UCSD-AML1 (cell line): Measurements from ENCODE around the gene C22orf15.

Experiments used
- DNase-seq: peaks from one replicate; lab custom pipeline; 2025; ENCODE audit not compliant: unreplicated experiment; lab: John Stamatoyannopoulos, UW

Gene C22orf15

GRCh38 chr22:23786752-23787599 is 24.2 kb downstream of the C22orf15 start, which contains the start of gene SMARCB1:
Gene SMARCB1, plus strand, starts transcription at chr22:23786966. Its CDS starts 204 bp downstream, at chr22:23787170.
- DNase-seq, result peak; percentile 90

- DNase-seq, result no peak
Observed at GRCh38 chr22:23787600-23787896, 24.8 kb downstream of the C22orf15 start.

GRCh38 chr22:23787910-23788309 is 25.1 kb downstream of the C22orf15 start:
- DNase-seq, result no peak

DNA sequence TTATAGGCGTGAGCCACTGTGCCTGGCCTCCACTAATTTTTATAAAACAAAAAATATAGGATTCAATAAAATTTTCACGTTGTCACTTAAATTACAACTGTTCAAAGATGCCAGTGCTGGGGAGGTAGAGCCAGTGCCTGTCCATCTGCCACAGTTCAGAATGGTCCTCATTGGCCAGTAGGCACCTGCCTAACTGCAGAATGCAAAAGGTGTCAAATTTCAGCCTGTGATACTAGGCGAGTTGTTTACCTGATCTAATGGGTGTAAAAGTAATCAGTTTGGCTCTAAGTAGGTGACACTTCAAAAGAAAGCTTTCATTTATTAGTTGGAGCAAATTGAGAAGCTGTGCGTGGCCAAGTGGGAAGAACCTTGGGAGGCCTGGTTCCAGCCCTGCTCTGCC is 26.3 kb downstream of the C22orf15 start:
- no peak for DNase-seq

DNA sequence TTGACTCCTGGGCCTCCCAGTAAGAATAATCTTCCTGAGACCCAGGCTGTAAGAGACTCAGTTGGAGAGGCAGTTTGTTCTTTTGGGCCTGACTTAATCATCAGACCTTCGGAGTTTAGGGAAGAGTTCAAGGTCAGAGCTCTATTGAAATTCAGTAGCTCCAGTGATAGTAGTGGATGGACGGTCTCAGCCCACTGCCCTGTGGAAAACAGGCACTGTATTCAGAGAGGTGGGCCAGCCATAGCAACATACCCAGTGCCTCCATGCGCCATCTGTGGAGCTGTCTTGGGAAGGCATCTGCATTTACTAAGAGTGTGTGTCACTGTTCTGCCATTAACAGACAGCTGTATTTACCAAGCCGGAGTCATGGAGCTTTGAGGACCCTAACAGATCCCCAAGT is 26.8 kb downstream of the C22orf15 start:
- no peak for DNase-seq

- DNase-seq, result no peak
Observed at GRCh38 chr22:23790819-23791737, 28.3 kb downstream of the C22orf15 start.

GRCh38 chr22:23791738-23792645 is 29.2 kb downstream of the C22orf15 start:
- DNase-seq, result no peak

- no peak for DNase-seq
Observed at GRCh38 chr22:23793326-23793725, 30.5 kb downstream of the C22orf15 start.

DNA sequence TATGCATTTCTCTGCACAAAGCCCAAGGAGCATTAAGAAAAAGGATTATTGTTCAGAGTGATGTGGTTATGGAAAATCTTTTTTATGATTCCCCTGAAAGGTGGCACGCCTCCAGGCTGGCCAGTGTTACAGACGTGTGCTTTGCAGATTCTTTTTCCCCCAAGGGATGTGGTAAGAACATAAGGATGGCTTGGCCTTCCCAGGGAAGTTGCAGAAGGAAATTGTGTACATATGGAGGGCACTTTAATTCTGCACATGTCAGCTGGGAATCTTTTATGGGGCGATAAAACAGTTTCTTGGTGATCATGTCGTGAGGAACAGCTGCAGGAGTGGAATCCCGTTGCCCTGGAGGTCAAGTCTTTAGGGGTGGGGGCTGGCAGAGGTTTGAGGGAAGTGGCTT is 33.7 kb downstream of the C22orf15 start:
- no peak for DNase-seq

- DNase-seq, result no peak
Observed at GRCh38 chr22:23800297-23801237, 37.8 kb downstream of the C22orf15 start.

DNA sequence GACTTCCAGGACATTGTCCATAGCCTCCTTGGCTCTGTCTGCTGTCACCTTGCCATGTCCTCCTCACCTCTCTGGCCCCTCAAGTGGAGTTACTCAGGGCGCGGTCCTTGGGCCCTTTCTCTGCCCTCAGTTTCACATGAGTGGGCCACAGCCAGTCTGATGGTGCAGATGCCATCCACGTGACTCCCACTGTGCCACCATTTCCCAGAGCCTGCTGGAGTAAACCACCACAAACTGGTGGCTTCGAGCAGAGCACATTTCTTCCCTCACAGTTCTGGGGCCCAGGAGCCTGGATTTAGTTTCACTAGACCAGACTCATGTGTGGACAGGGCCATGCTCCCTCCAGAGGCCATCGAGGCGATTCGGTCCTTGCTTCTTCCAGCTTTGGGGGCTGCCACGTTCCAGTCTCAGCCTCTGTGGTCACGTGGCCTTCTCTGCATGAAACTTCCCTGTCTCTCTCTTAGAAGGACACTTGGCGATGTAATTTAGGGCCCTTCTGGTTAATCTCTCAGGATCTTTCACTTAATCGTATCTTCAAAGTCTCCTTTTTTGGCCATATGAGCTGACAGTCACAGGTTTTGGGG is 38.5 kb downstream of the C22orf15 start:
- DNase-seq, result no peak

- DNase-seq, result no peak
Observed at GRCh38 chr22:23801886-23802377, 39.1 kb downstream of the C22orf15 start.

DNA sequence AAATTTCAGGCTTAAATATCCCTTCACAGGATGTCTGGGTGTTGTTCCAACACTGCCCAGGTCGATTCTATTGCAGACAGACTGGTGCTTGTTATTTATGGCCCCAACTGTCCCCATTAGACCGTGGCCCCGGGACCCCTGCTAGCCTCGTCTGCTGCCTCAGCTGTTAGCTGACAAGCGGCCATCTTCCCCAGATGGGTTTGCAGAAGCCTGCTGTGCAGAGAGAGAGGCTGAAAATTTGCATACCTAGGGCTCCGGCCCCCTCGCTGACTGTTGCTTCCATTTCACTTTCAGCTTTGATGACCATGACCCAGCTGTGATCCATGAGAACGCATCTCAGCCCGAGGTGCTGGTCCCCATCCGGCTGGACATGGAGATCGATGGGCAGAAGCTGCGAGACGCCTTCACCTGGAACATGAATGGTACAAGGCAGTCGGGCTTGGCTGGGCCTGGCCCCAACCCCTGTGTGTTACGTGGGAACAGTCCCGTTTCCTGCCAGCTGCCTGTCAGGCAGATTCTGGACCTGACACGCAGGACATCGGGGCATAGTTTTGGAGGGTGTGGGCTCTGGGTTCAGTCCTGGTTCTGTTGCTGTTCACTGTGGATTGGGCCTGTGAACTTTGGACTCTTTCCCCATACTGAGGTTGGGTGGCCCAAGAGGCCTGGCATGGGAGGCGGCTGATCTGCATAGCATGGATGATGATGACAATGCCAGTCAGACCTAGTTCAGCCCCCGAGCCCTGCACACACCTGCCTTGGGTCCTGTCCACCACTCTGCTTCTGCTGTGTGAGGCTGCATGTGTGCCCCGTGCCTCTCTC is 40.4 kb downstream of the C22orf15 start:
- no peak for DNase-seq

- no peak for DNase-seq
Observed at GRCh38 chr22:23804781-23805291, 42.0 kb downstream of the C22orf15 start.

DNA sequence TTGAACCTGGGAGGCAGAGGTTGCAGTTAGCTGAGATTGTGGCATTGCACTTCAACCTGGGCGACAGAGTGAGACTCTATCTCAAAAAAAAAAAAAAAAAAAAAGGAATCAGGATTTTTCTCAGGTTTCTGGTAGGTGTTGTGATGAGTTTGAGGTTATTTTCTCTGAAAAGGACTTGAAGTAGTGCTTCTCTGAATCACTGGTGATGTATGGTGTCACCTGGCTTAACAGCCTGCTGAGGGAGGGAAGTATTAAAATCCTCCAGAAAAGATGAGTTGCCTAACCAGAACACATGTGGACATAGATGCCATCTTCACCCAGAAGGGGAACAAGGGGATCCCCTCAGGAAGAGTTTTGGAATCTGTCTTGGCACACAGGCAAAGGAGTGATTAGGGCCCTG is 44.0 kb downstream of the C22orf15 start:
- no peak for DNase-seq

DNA sequence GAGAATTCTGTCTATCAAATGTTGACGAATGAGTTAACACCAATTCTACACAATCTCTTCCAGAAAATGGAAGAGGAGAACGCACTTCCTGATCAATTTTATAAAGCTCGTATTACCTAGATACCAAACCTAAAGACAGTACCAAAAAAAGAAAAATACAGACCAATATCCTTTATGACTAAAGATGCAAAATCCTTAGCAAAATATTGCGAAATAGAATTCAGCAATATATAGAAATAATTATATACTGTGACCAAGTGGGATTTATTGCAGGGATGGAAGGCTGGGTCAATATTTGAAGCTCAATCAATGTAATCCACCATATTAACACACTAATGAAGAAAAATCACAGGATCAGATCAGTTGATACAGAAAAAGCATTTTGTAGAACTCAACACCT is 49.6 kb downstream of the C22orf15 start:
- DNase-seq, result no peak
